HG02943 (cell line): ENCODE data around the gene UBE2O.
"Not testable (repeated sequence)": the region's sequence is repeated elsewhere in the genome, so short reads cannot be mapped to it uniquely, and the experiment has no call there.

Experiments
- ATAC-seq: cut with Tn5 transposase; IDR thresholded peaks from one replicate; pipeline ENCODE4 v1.9.1; 2021; ENCODE audit warnings: mild to moderate bottlenecking, low read depth, moderate library complexity; ENCODE audit not compliant: unreplicated experiment

The UBE2O gene

GRCh38 chr17:76357597-76358158, 95.3 kb downstream of the UBE2O start:
- ATAC-seq = no peak

GRCh38 chr17:76356803-76357456, 96.0 kb downstream of the UBE2O start:
- no peak for ATAC-seq

GRCh38 chr17:76354747-76355310, 98.1 kb downstream of the UBE2O start:
- no peak for ATAC-seq

- ATAC-seq = no peak
Observed at GRCh38 chr17:76354317-76354729, 98.6 kb downstream of the UBE2O start.

- peak; percentile 71 for ATAC-seq
Observed at GRCh38 chr17:76353599-76354316, 99.2 kb downstream of the UBE2O start, which contains the start of gene PRPSAP1. TSS of gene PRPSAP1 (minus strand) at chr17:76353916. CDS start at chr17:76353703, 213 bp downstream.

GRCh38 chr17:76353004-76353598, 99.9 kb downstream of the UBE2O start:
- peak; percentile 36 for ATAC-seq

GRCh38 chr17:76351526-76352071, 101.4 kb downstream of the UBE2O start:
- no peak for ATAC-seq

GRCh38 chr17:76350463-76350862, 102.5 kb downstream of the UBE2O start:
- ATAC-seq = no peak

GRCh38 chr17:76346936-76347335, 106.0 kb downstream of the UBE2O start:
- not testable (repeated sequence) for ATAC-seq

- ATAC-seq = no peak
Observed at GRCh38 chr17:76345377-76345974, 107.5 kb downstream of the UBE2O start.

GRCh38 chr17:76343106-76343505, 109.8 kb downstream of the UBE2O start:
- no peak for ATAC-seq

- no peak for ATAC-seq
Observed at GRCh38 chr17:76341301-76341700, 111.7 kb downstream of the UBE2O start.
